ENCODE results near the gene MYH11.
"Not testable (repeated sequence)": the region's sequence is repeated elsewhere in the genome, so short reads cannot be mapped to it uniquely, and the experiment has no call there.

MYH11 gene

GRCh38 chr16:15752717-15753488 is 103.9 kb downstream of the MYH11 start:
- DNase-seq (ENCODE audit: low read depth in 2 of 2) = no peak

GRCh38 chr16:15751940-15752339 is 104.9 kb downstream of the MYH11 start:
- DNase-seq (ENCODE audit: low read depth in 2 of 2) = no peak

- no peak for DNase-seq (ENCODE audit: low read depth in 2 of 2)
Measured at GRCh38 chr16:15749985-15750384, 106.8 kb downstream of the MYH11 start.

GRCh38 chr16:15749371-15749770 is 107.5 kb downstream of the MYH11 start:
- DNase-seq (ENCODE audit: low read depth in 2 of 2) = no peak

GRCh38 chr16:15748654-15749053 is 108.2 kb downstream of the MYH11 start:
- DNase-seq (ENCODE audit: low read depth in 2 of 2) = no peak

- no peak for DNase-seq (ENCODE audit: low read depth in 2 of 2)
Measured at GRCh38 chr16:15747937-15748336, 108.9 kb downstream of the MYH11 start.

GRCh38 chr16:15746332-15746731 is 110.5 kb downstream of the MYH11 start:
- no peak for DNase-seq (ENCODE audit: low read depth in 2 of 2)

- no peak for DNase-seq (ENCODE audit: low read depth in 2 of 2)
Measured at GRCh38 chr16:15743657-15744056, 113.2 kb downstream of the MYH11 start.

- no peak for DNase-seq (ENCODE audit: low read depth in 2 of 2)
Measured at GRCh38 chr16:15742716-15743115, 114.1 kb downstream of the MYH11 start.

GRCh38 chr16:15741207-15741871 is 115.5 kb downstream of the MYH11 start:
- DNase-seq (ENCODE audit: low read depth in 2 of 2) = no peak

- no peak for DNase-seq (ENCODE audit: low read depth in 2 of 2)
Measured at GRCh38 chr16:15739950-15740349, 116.9 kb downstream of the MYH11 start.

GRCh38 chr16:15739464-15739863 is 117.4 kb downstream of the MYH11 start:
- no peak for DNase-seq (ENCODE audit: low read depth in 2 of 2)

- no peak for DNase-seq (ENCODE audit: low read depth in 2 of 2)
Measured at GRCh38 chr16:15737140-15737644, 119.6 kb downstream of the MYH11 start.

GRCh38 chr16:15736529-15736928 is 120.3 kb downstream of the MYH11 start:
- DNase-seq (ENCODE audit: low read depth in 2 of 2) = no peak

GRCh38 chr16:15735610-15736009 is 121.2 kb downstream of the MYH11 start:
- DNase-seq (ENCODE audit: low read depth in 2 of 2) = no peak

- no peak for DNase-seq (ENCODE audit: low read depth in 2 of 2)
Measured at GRCh38 chr16:15732416-15732815, 124.4 kb downstream of the MYH11 start.

- DNase-seq (ENCODE audit: low read depth in 2 of 2) = no peak
Measured at GRCh38 chr16:15729152-15729551, 127.7 kb downstream of the MYH11 start.

- not testable (repeated sequence) for DNase-seq (ENCODE audit: low read depth in 2 of 2)
Measured at GRCh38 chr16:15727697-15728096, 129.1 kb downstream of the MYH11 start.

GRCh38 chr16:15726715-15727114 is 130.1 kb downstream of the MYH11 start:
- DNase-seq (ENCODE audit: low read depth in 2 of 2) = no peak

GRCh38 chr16:15725641-15726240 is 131.1 kb downstream of the MYH11 start:
- DNase-seq (ENCODE audit: low read depth in 2 of 2) = no peak

GRCh38 chr16:15723808-15724207 is 133.0 kb downstream of the MYH11 start:
- no peak for DNase-seq (ENCODE audit: low read depth in 2 of 2)

GRCh38 chr16:15721018-15721417 is 135.8 kb downstream of the MYH11 start:
- no peak for DNase-seq (ENCODE audit: low read depth in 2 of 2)
